Adrenal gland (tissue), 12 donors: ENCODE data around the gene MAT2A. TPM values are rescaled to one million over a fixed set of nuclear protein-coding genes. Genes with fewer than 3 reads are reported as not detected.

ENCODE experiments used
- DNase-seq, 7 donors: peaks; one replicate each; pipeline ENCODE4 v3.0.0-alpha.2; 2019 to 2020
- H3K27ac ChIP-seq, 5 donors: fragments of 200-600 bp; sonication (generic) in 4 of 5; 1 replicate in 3 of 5; 2 replicates in 2 of 5; pipeline versions ENCODE4 v1.5.1 to v1.8.0; 2016 to 2020; ENCODE audit warnings: mild to moderate bottlenecking in 1 of 5
- H3K27me3 ChIP-seq: fragments of 200-600 bp; 2 replicates; pipeline ENCODE4 v1.8.0; 2021
- H3K36me3 ChIP-seq, 2 donors: fragments of 200-600 bp; replicated peaks in 1 of 2; 1 replicate in 1 of 2; 2 replicates in 1 of 2; pipeline versions ENCODE4 v1.5.1 to v1.8.0; 2018 to 2022
- H3K4me1 ChIP-seq, 2 donors: fragments of 200-600 bp; replicated peaks in 1 of 2; 1 replicate in 1 of 2; 2 replicates in 1 of 2; pipeline versions ENCODE4 v1.5.1 to v1.8.0; 2018 to 2021
- H3K4me3 ChIP-seq, 4 donors: fragments of 200-600 bp; sonication (generic) in 3 of 4; one replicate each; pipeline ENCODE4 v1.5.1; 2016 to 2018
- H3K9me3 ChIP-seq, 3 donors: fragments of 200-600 bp; sonication (generic) in 1 of 3; replicated peaks in 1 of 3; 1 replicate in 2 of 3; 2 replicates in 1 of 3; pipeline versions ENCODE4 v1.5.1 to v1.8.0; 2016 to 2021
- CTCF ChIP-seq, 6 experiments: fragments of 450-650 bp in 4 of 6; fragments of 200-600 bp in 2 of 6; sonication (generic) in 1 of 6; IDR thresholded peaks; 1 replicate in 5 of 6; 2 replicates in 1 of 6; pipeline versions ENCODE4 v1.5.1 to v1.8.0; 2016 to 2021; ENCODE audit warnings: antibody characterized with exemption in 6 of 6, mild to moderate bottlenecking in 2 of 6, moderate library complexity in 1 of 6
- POLR2A ChIP-seq, 2 donors: fragments of 450-650 bp; IDR thresholded peaks; one replicate each; pipeline ENCODE4 v1.6.1; 2017; ENCODE audit warnings: antibody characterized with exemption in 2 of 2, mild to moderate bottlenecking in 2 of 2, moderate library complexity in 1 of 2
- WGBS, 4 donors: extraction: QIAGEN DNeasy Blood & Tissue Kit in 2 of 4; methylation state at CpG; one replicate each; pipeline versions ENCODE4 v1.1.5 to v1.1.7; 2013 to 2017; 5-methylcytosine and 5-hydroxymethylcytosine counted together
- intact Hi-C, 2 donors: fragments of 100-400 bp; cut with DNase I; formaldehyde crosslinking; loops; one replicate each; pipeline versions ENCODE4 v1.14.1 to v1.15.0; 2022 to 2023
- polyA plus RNA-seq, 3 donors: library from polyadenylated mRNA; stranded (reverse); fragments of 200-250 nt in 2 of 3; fragments of 350-450 nt in 1 of 3; fragmentation: Illumina TruSeq in 1 of 3; extraction: RNeasy Lipid Tissue Mini Kit (QIAGEN cat#74804) in 1 of 3; gene quantifications; one replicate each; pipeline ENCODE4 v1.2.3, GENCODE V29; 2013 to 2014
- total RNA-seq, 9 donors: library from RNA; depleted of rRNA in 4 of 9; stranded (reverse); fragments of >200 nt in 4 of 9; fragments of 120-200 nt in 1 of 9; fragmentation: NEBNext Ultra II Directional in 1 of 9; extraction: Animal tissue kit (Norgen Biotek cat#: 25700) in 1 of 9; gene quantifications; one replicate each; pipeline versions ENCODE4 v1.1.0 to v1.2.4, GENCODE V29; 2013 to 2023
- donor health status: healthy with polysubstance abuse.
- donor health status: Bipolar disorder and iron deficiency.
- donor health status: DM: yes; HTN: yes; CAD: no.
- donor health status: DM: no; HTN: no; CAD: no.
- donor health status: DM: no; HTN: no; CAD: no.
- donor health status: DM: yes; HTN: yes; CAD: no.

MAT2A gene
- total and polyA plus RNA-seq, 12 donors: 41.1 to 429 (median 148) TPM

- H3K4me3 ChIP-seq: no peak overlapping the region
- WGBS, 4 donors: 80 to 89% (median 86%) methylated on average over 16 to 18 of the region's 18 CpGs
Observed at GRCh38 chr2:85503851-85504777, 34.9 kb upstream of the MAT2A start.

GRCh38 chr2:85504778-85505261 is 34.1 kb upstream of the MAT2A start:
- 8 to 17% (median 14%) methylated on average over 3 of the region's 3 CpGs for WGBS, 4 donors
- no peak overlapping the region for H3K4me3 ChIP-seq
- no peaks in the 10 kb centered on the region for H3K27me3 ChIP-seq
- TF ChIP-seq CTCF (IDR thresholded peaks at IDR 0.05): no peak
- TF ChIP-seq POLR2A (IDR thresholded peaks at IDR 0.05): peak in 1 of 2 donors; percentile 51
- peaks cover 24 to 45% of the 10 kb centered on the region in 2 donors for H3K4me1 ChIP-seq
- H3K27ac ChIP-seq: peak overlapping the region in 4 of 5 donors; percentile 17 to 78 (median 54)
- DNase-seq: peak; percentile 62 to 94 (median 83)
- no peaks in the 10 kb centered on the region for H3K9me3 ChIP-seq
- intact Hi-C loops: no loop called here
- no peaks in the 10 kb centered on the region for H3K36me3 ChIP-seq

More at GRCh38 chr2:85503851-85504777, 34.9 kb upstream of the MAT2A start:
- TF ChIP-seq POLR2A (IDR thresholded peaks at IDR 0.05): no peak
- no peak for TF ChIP-seq CTCF (IDR thresholded peaks at IDR 0.05)
- Histone ChIP-seq H3K27me3 (no peaks in the 10 kb centered on the region), H3K27ac (peak overlapping the region in 3 of 5 donors; percentile 17 to 78 (median 61)), H3K9me3 (no peaks in the 10 kb centered on the region), H3K4me1 (peaks cover 29 to 52% of the 10 kb centered on the region in 2 donors), H3K36me3 (no peaks in the 10 kb centered on the region)
- DNase-seq: peak in 1 of 7 donors; percentile 51
- intact Hi-C loops: no loop called here

GRCh38 chr2:85505551-85506238 is 33.3 kb upstream of the MAT2A start:
- TF ChIP-seq CTCF (IDR thresholded peaks at IDR 0.05) (no peak), POLR2A (IDR thresholded peaks at IDR 0.05) (no peak)
- intact Hi-C loops: no loop called here
- peak in 1 of 7 donors; percentile 46 for DNase-seq
- Histone ChIP-seq H3K27me3 (no peaks in the 10 kb centered on the region), H3K9me3 (no peaks in the 10 kb centered on the region), H3K27ac (peak overlapping the region in 3 of 5 donors; percentile 17 to 78 (median 25)), H3K4me1 (peaks cover 16 to 37% of the 10 kb centered on the region in 2 donors), H3K4me3 (no peak overlapping the region), H3K36me3 (no peaks in the 10 kb centered on the region)
- WGBS, 4 donors: 89 to 93% (median 91%) methylated on average over 10 of the region's 10 CpGs

- peaks cover 10 to 36% of the 10 kb centered on the region in 2 donors for H3K4me1 ChIP-seq
- H3K27me3 ChIP-seq: no peaks in the 10 kb centered on the region
- no peak overlapping the region for H3K4me3 ChIP-seq
- H3K36me3 ChIP-seq: no peaks in the 10 kb centered on the region
- no peaks in the 10 kb centered on the region for H3K9me3 ChIP-seq
- 72 to 85% (median 84%) methylated on average over 7 of the region's 7 CpGs for WGBS, 4 donors
- TF ChIP-seq CTCF (IDR thresholded peaks at IDR 0.05) (no peak), POLR2A (IDR thresholded peaks at IDR 0.05) (no peak)
- H3K27ac ChIP-seq: peak overlapping the region in 1 of 5 donors; percentile 26
- DNase-seq: peak in 1 of 7 donors; percentile 30
- intact Hi-C loops: no loop called here
Observed at GRCh38 chr2:85506768-85507181, 32.2 kb upstream of the MAT2A start.
